B cell (primary cell): ENCODE data around the gene DCTD. TPM values are rescaled to one million over a fixed set of nuclear protein-coding genes. Genes with fewer than 3 reads are reported as not detected.

Source experiments
- ATAC-seq: fragments of 200-7000 bp; cut with Tn5 transposase; one replicate; pipeline ENCODE4 v1.10.0; 2021; ENCODE audit warnings: low read depth, mild to moderate bottlenecking, moderate number of reproducible peaks, moderate library complexity
- CTCF ChIA-PET: fragments of 350-600 bp; sonication (Branson Sonifier 250); formaldehyde crosslinking; loops from one replicate; lab custom pipeline; 2021; ENCODE audit warnings: antibody characterized with exemption, inconsistent platforms; lab: Charles Lee
- POLR2A ChIA-PET: fragments of 350-600 bp; sonication (Branson Sonifier 250); formaldehyde crosslinking; loops from one replicate; lab custom pipeline; 2021; ENCODE audit warnings: antibody characterized with exemption; lab: Charles Lee
- DNase-seq: peaks from one replicate; pipeline ENCODE4 v3.0.0; 2013
- H2AFZ ChIP-seq: 2 replicates; pipeline ENCODE4 v1.6.1; 2012; ENCODE audit warnings: mild to moderate bottlenecking, low read depth, low read length; ENCODE audit not compliant: insufficient read depth, poor library complexity, severe bottlenecking
- H3K27ac ChIP-seq, 2 donors: 1 replicate in 1 of 2; 2 replicates in 1 of 2; pipeline ENCODE4 v1.5.1; 2012 to 2013; ENCODE audit warnings: low read length in 2 of 2, mild to moderate bottlenecking in 2 of 2, moderate library complexity in 1 of 2
- H3K27me3 ChIP-seq, 4 experiments: fragments of 200-600 bp in 1 of 4; sonication (generic) in 1 of 4; replicated peaks in 1 of 4; 1 replicate in 2 of 4; 2 replicates in 2 of 4; pipeline versions ENCODE4 v1.6.1 to v1.7.0; 2013 to 2016; ENCODE audit warnings: low read length in 3 of 4, mild to moderate bottlenecking in 2 of 4, mixed read lengths in 1 of 4, moderate library complexity in 1 of 4; ENCODE audit not compliant: insufficient read depth in 4 of 4, control insufficient read depth in 3 of 4; ENCODE audit errors: control extremely low read depth in 1 of 4
- H3K36me3 ChIP-seq, 2 experiments: replicated peaks in 1 of 2; 1 replicate in 1 of 2; 2 replicates in 1 of 2; pipeline versions ENCODE4 v1.6.1 to v1.7.1; 2013; ENCODE audit warnings: low read length in 1 of 2; ENCODE audit not compliant: insufficient read depth in 2 of 2, control insufficient read depth in 1 of 2; ENCODE audit errors: control extremely low read depth in 1 of 2, extremely low read depth in 1 of 2
- H3K4me1 ChIP-seq, 2 donors: fragments of 200-600 bp in 1 of 2; sonication (generic) in 1 of 2; 1 replicate in 1 of 2; 2 replicates in 1 of 2; pipeline versions ENCODE4 v1.5.1 to v1.6.1; 2013 to 2017; ENCODE audit warnings: low read length in 2 of 2; ENCODE audit not compliant: control insufficient read depth in 2 of 2, insufficient read depth in 2 of 2
- H3K4me2 ChIP-seq: replicated peaks from 2 replicates; pipeline ENCODE3; 2012; ENCODE audit warnings: mild to moderate bottlenecking, low read depth, low read length; ENCODE audit not compliant: poor library complexity, severe bottlenecking
- H3K4me3 ChIP-seq, 5 experiments: fragments of 200-600 bp in 1 of 5; sonication (generic) in 1 of 5; 1 replicate in 3 of 5; 2 replicates in 2 of 5; pipeline versions ENCODE4 v1.5.1 to v1.7.0; 2011 to 2016; ENCODE audit warnings: low read length in 4 of 5, mild to moderate bottlenecking in 4 of 5, low read depth in 2 of 5, control low read depth in 1 of 5, moderate library complexity in 1 of 5; ENCODE audit not compliant: insufficient read depth in 1 of 5; ENCODE audit errors: control extremely low read depth in 1 of 5, extremely low read depth in 1 of 5
- H3K79me2 ChIP-seq: fragments of 200-600 bp; sonication (generic); one replicate; pipeline ENCODE4 v1.6.0; 2016; ENCODE audit warnings: low read length; ENCODE audit not compliant: control insufficient read depth, insufficient read depth
- H3K9ac ChIP-seq: fragments of 200-600 bp; sonication (generic); 2 replicates; pipeline ENCODE4 v1.6.1; 2017; ENCODE audit warnings: mild to moderate bottlenecking, low read length, moderate library complexity
- H3K9me3 ChIP-seq, 3 donors: one replicate each; pipeline versions ENCODE4 v1.6.1 to v1.7.1; 2013; ENCODE audit warnings: low read length in 2 of 3; ENCODE audit not compliant: control insufficient read depth in 2 of 3, insufficient read depth in 1 of 3; ENCODE audit errors: control extremely low read depth in 1 of 3
- H4K20me1 ChIP-seq: 2 replicates; pipeline ENCODE4 v1.6.0; 2012; ENCODE audit warnings: mild to moderate bottlenecking, low read length; ENCODE audit not compliant: insufficient read depth, control insufficient read depth, poor library complexity, severe bottlenecking
- H3K27ac Mint-ChIP-seq: one replicate; pipeline ENCODE4 v1.8.0; 2021; ENCODE audit warnings: mixed read lengths
- H3K27me3 Mint-ChIP-seq: one replicate; pipeline ENCODE4 v1.8.0; 2021; ENCODE audit warnings: mixed read lengths
- H3K4me1 Mint-ChIP-seq: one replicate; pipeline ENCODE4 v1.8.0; 2021; ENCODE audit warnings: mixed read lengths
- H3K4me3 Mint-ChIP-seq: one replicate; pipeline ENCODE4 v1.8.0; 2021; ENCODE audit warnings: mixed read lengths
- H3K9me3 Mint-ChIP-seq: one replicate; pipeline ENCODE4 v1.8.0; 2022; ENCODE audit warnings: mixed read lengths; ENCODE audit not compliant: insufficient read depth
- CTCF ChIP-seq: fragments of 200-600 bp; IDR thresholded peaks from one replicate; pipeline ENCODE4 v1.8.0; 2022; ENCODE audit warnings: antibody characterized with exemption, mild to moderate bottlenecking
- EZH2 ChIP-seq: IDR thresholded peaks from 2 replicates; pipeline ENCODE4 v1.6.1; 2012; ENCODE audit warnings: borderline replicate concordance, low read depth, mild to moderate bottlenecking, moderate library complexity, low read length; ENCODE audit not compliant: insufficient read depth, poor library complexity, severe bottlenecking
- whole genome bisulfite sequencing: methylation state at CpG from one replicate; pipeline ENCODE4 v1.1.5; 2013; ENCODE audit warnings: missing lambda C conversion rate; ENCODE audit not compliant: insufficient coverage; 5-methylcytosine and 5-hydroxymethylcytosine counted together
- intact Hi-C: fragments of 100-400 bp; cut with micrococcal nuclease; formaldehyde crosslinking; loops from one replicate; pipeline ENCODE4 v1.10.0; 2022
- polyA plus RNA-seq: library from polyadenylated mRNA; depleted of rRNA; stranded (reverse); fragments of >200 nt; gene quantifications from 2 replicates; pipeline ENCODE4 v1.2.3, GENCODE V29; 2012
- total RNA-seq, 2 donors: library from RNA; stranded (reverse); fragments of 120-200 nt in 1 of 2; gene quantifications; 1 replicate in 1 of 2; 2 replicates in 1 of 2; pipeline versions ENCODE4 v1.2.3 to v1.2.4, GENCODE V29; 2013 to 2022

Gene DCTD
- total and polyA plus RNA-seq, 2 donors (not counting 1 experiment from before 2014, with no cell fraction given) = 61.0 to 75.8 TPM

- Histone ChIP-seq H3K4me1 (no peaks in the 10 kb centered on the region), H4K20me1 (peaks cover 10% of the 10 kb centered on the region), H2AFZ (no peak overlapping the region), H3K9ac (no peak overlapping the region), H3K4me2 (no peak overlapping the region), H3K9me3 (no peaks in the 10 kb centered on the region), H3K79me2 (peaks cover 3% of the 10 kb centered on the region), H3K4me3 (no peak overlapping the region), H3K36me3 (peaks cover 2 to 53% of the 10 kb centered on the region in 2 experiments), H3K27me3 (no peaks in the 10 kb centered on the region), H3K27ac (no peak overlapping the region)
- Mint-ChIP-seq H3K9me3 (no peaks in the 10 kb centered on the region), H3K27me3 (no peaks in the 10 kb centered on the region), H3K4me3 (no peak overlapping the region), H3K4me1 (no peaks in the 10 kb centered on the region), H3K27ac (no peak overlapping the region)
- POLR2A ChIA-PET = interaction anchor here (0.6 kb wide), 1 partner anchor 1397 kb away, joined by 4 read pairs; no protein-coding TSS in a partner anchor
- intact Hi-C loops = no loop called here
- CTCF ChIA-PET = interaction anchor here (0.6 to 1.2 kb wide), 2 partner anchors 25 to 29 kb away, joined by 3 read pairs; no protein-coding TSS in a partner anchor
- no peak for TF ChIP-seq EZH2
- no peak for TF ChIP-seq CTCF
- ATAC-seq = no peak
- DNase-seq = no peak
- 98% methylated on average over 5 of the region's 8 CpGs for WGBS
Observed at GRCh38 chr4:182896421-182896820, 20.8 kb downstream of the DCTD start.

- no peak overlapping the region for H3K9ac ChIP-seq
- no peak overlapping the region for H3K4me3 ChIP-seq
- intact Hi-C loops = no loop called here
- H3K27ac ChIP-seq = no peak overlapping the region
- no peaks in the 10 kb centered on the region for H3K4me1 ChIP-seq
- H2AFZ ChIP-seq = no peak overlapping the region
- no peaks in the 10 kb centered on the region for H3K9me3 Mint-ChIP-seq
- DNase-seq = no peak
- ChIA-PET CTCF (interaction anchor here (0.6 to 1.2 kb wide), 2 partner anchors 24 to 29 kb away, joined by 3 read pairs; no protein-coding TSS in a partner anchor), POLR2A (no interaction called here)
- H3K79me2 ChIP-seq = peaks cover 3% of the 10 kb centered on the region
- H4K20me1 ChIP-seq = peaks cover 6% of the 10 kb centered on the region
- no peaks in the 10 kb centered on the region for H3K27me3 ChIP-seq
- H3K4me2 ChIP-seq = no peak overlapping the region
- H3K27me3 Mint-ChIP-seq = no peaks in the 10 kb centered on the region
- WGBS = 92% methylated on average over 12 of the region's 12 CpGs
- no peaks in the 10 kb centered on the region for H3K9me3 ChIP-seq
- H3K27ac Mint-ChIP-seq = no peak overlapping the region
- ATAC-seq = no peak
- TF ChIP-seq EZH2 (no peak), CTCF (no peak)
- no peak overlapping the region for H3K4me3 Mint-ChIP-seq
- H3K4me1 Mint-ChIP-seq = no peaks in the 10 kb centered on the region
- H3K36me3 ChIP-seq = peaks cover 2 to 55% of the 10 kb centered on the region in 2 experiments
Observed at GRCh38 chr4:182895791-182896292, 21.3 kb downstream of the DCTD start.
